Fibroblast of lung (primary cell): ENCODE results near the gene ZMYND19.

Experiments
- CTCF ChIP-seq, 2 donors: IDR thresholded peaks in 1 of 2; conservative IDR thresholded peaks in 1 of 2; 1 replicate in 1 of 2; 2 replicates in 1 of 2; pipeline ENCODE4 v1.5.1; 2011 to 2012; ENCODE audit warnings: low read length in 2 of 2, control low read depth in 1 of 2, inconsistent platforms in 1 of 2, low read depth in 1 of 2, mild to moderate bottlenecking in 1 of 2
- EZH2 ChIP-seq: IDR thresholded peaks from 2 replicates; pipeline ENCODE4 v1.5.1; 2012; ENCODE audit warnings: low read length, control low read depth, mild to moderate bottlenecking; ENCODE audit errors: missing control alignments

- no peak for TF ChIP-seq CTCF (conservative IDR thresholded peaks at IDR 0.05 in 1 of 2, IDR thresholded peaks at IDR 0.05 in 1 of 2; ENCODE audit: low read depth in 1 of 2, low read length in 2 of 2)
- no peak for TF ChIP-seq EZH2
Measured at GRCh38 chr9:137538058-137538457, 52.3 kb downstream of the ZMYND19 start.
